Neural cell (in vitro differentiated cells): Measurements from ENCODE around the gene ELOVL1. TPM values are rescaled to one million over a fixed set of nuclear protein-coding genes. Genes with fewer than 3 reads are reported as not detected.

Experiments used
- H2AFZ ChIP-seq: fragments of 200-600, 300-800 bp; sonication (generic), shearing (Covaris generic); 2 replicates; pipeline ENCODE4 v1.6.0; 2014; ENCODE audit warnings: low read depth, mild to moderate bottlenecking, antibody characterized with exemption, low read length, moderate library complexity
- H3F3A ChIP-seq: fragments of 200-600 bp; shearing (Covaris generic); 2 replicates; pipeline ENCODE4 v1.6.1; 2016; ENCODE audit warnings: mild to moderate bottlenecking, moderate library complexity, mixed read lengths, antibody characterized with exemption, low read length; ENCODE audit not compliant: insufficient read depth, poor library complexity, severe bottlenecking
- H3K27ac ChIP-seq: fragments of 200-600, 300-800 bp; sonication (generic), shearing (Covaris generic); 2 replicates; pipeline ENCODE4 v1.5.1; 2014; ENCODE audit warnings: mild to moderate bottlenecking, low read length, moderate library complexity
- H3K27me3 ChIP-seq: fragments of 300-800, 200-600 bp; sonication (generic), shearing (Covaris generic); 2 replicates; pipeline ENCODE4 v1.6.0; 2014; ENCODE audit warnings: mild to moderate bottlenecking, low read depth, low read length, moderate library complexity; ENCODE audit not compliant: insufficient read depth
- H3K36me3 ChIP-seq: fragments of 300-800, 200-600 bp; sonication (generic), shearing (Covaris generic); 2 replicates; pipeline ENCODE4 v1.5.1; 2014; ENCODE audit warnings: mild to moderate bottlenecking, antibody characterized with exemption, low read length, moderate library complexity; ENCODE audit not compliant: insufficient read depth
- H3K4me2 ChIP-seq: fragments of 300-800, 200-600 bp; sonication (generic), shearing (Covaris generic); 2 replicates; pipeline ENCODE4 v1.6.0; 2014; ENCODE audit warnings: mild to moderate bottlenecking, low read length
- H3K4me3 ChIP-seq: fragments of 300-800, 200-600 bp; sonication (generic), shearing (Covaris generic); 2 replicates; pipeline ENCODE4 v1.5.1; 2014; ENCODE audit warnings: mild to moderate bottlenecking, low read length, moderate library complexity
- H3K79me2 ChIP-seq: fragments of 200-600 bp; shearing (Covaris generic); replicated peaks from 2 replicates; pipeline ENCODE4 v1.6.0; 2014; ENCODE audit warnings: mild to moderate bottlenecking, low read length, moderate library complexity; ENCODE audit not compliant: insufficient read depth
- H3K9ac ChIP-seq: fragments of 300-800, 200-600 bp; sonication (generic), shearing (Covaris generic); 2 replicates; pipeline ENCODE4 v1.6.1; 2016; ENCODE audit warnings: mild to moderate bottlenecking, low read length, mixed read lengths
- H3K9me2 ChIP-seq: fragments of 200-600 bp; shearing (Covaris generic); 2 replicates; pipeline ENCODE4 v1.6.1; 2016; ENCODE audit warnings: mild to moderate bottlenecking, low read length, mixed read lengths; ENCODE audit not compliant: insufficient read depth
- H3K9me3 ChIP-seq: fragments of 200-600, 300-800 bp; sonication (generic), shearing (Covaris generic); 2 replicates; pipeline ENCODE4 v1.6.1; 2016; ENCODE audit warnings: mild to moderate bottlenecking, mixed run types, low read length, moderate library complexity, mixed read lengths
- H4K20me1 ChIP-seq: fragments of 200-600 bp; shearing (Covaris generic); 2 replicates; pipeline ENCODE4 v1.6.1; 2016; ENCODE audit warnings: mild to moderate bottlenecking, mixed run types; ENCODE audit not compliant: insufficient read depth
- CTCF ChIP-seq: fragments of 450-650 bp; IDR thresholded peaks from 2 replicates; pipeline ENCODE4 v1.5.1; 2014; ENCODE audit warnings: antibody characterized with exemption, mild to moderate bottlenecking, moderate library complexity; ENCODE audit not compliant: poor library complexity, severe bottlenecking
- EP300 ChIP-seq: fragments of 450-650 bp; conservative IDR thresholded peaks from 2 replicates; pipeline ENCODE4 v1.6.1; 2014; ENCODE audit warnings: antibody characterized with exemption, mild to moderate bottlenecking, moderate library complexity; ENCODE audit not compliant: poor library complexity, severe bottlenecking
- EZH2 ChIP-seq: fragments of 200-600, 300-800 bp; shearing (Covaris generic), sonication (generic); IDR thresholded peaks from 2 replicates; pipeline ENCODE4 v1.6.1; 2014; ENCODE audit warnings: antibody characterized with exemption, low read length, borderline replicate concordance, mild to moderate bottlenecking; ENCODE audit not compliant: insufficient read depth, poor library complexity, severe bottlenecking
- MXI1 ChIP-seq: fragments of 450-650 bp; conservative IDR thresholded peaks from 2 replicates; pipeline ENCODE4 v1.6.1; 2014; ENCODE audit warnings: antibody characterized with exemption, mild to moderate bottlenecking; ENCODE audit not compliant: poor library complexity, severe bottlenecking
- POLR2AphosphoS5 ChIP-seq: IDR thresholded peaks from 2 replicates; pipeline ENCODE4 v1.6.1; 2012
- RAD21 ChIP-seq: fragments of 450-650 bp; conservative IDR thresholded peaks from 2 replicates; pipeline ENCODE4 v1.6.1; 2014; ENCODE audit warnings: antibody characterized with exemption, mild to moderate bottlenecking, moderate library complexity
- REST ChIP-seq: IDR thresholded peaks from 2 replicates; pipeline ENCODE4 v1.6.1; 2012; ENCODE audit warnings: borderline replicate concordance
- SMC3 ChIP-seq: fragments of 450-650 bp; conservative IDR thresholded peaks from 2 replicates; pipeline ENCODE4 v1.6.1; 2014; ENCODE audit warnings: antibody characterized with exemption, mild to moderate bottlenecking, moderate library complexity; ENCODE audit not compliant: poor library complexity
- TAF1 ChIP-seq: IDR thresholded peaks from 2 replicates; pipeline ENCODE4 v1.6.1; 2012; ENCODE audit warnings: low read depth
- polyA plus RNA-seq: library from polyadenylated mRNA; depleted of rRNA; stranded (reverse); fragments of >200 nt; gene quantifications from 2 replicates; pipeline ENCODE4 v1.2.3, GENCODE V29; 2014

ELOVL1 gene
- polyA plus RNA-seq, 1 donor from 2014 or later = 12.9 TPM

DNA sequence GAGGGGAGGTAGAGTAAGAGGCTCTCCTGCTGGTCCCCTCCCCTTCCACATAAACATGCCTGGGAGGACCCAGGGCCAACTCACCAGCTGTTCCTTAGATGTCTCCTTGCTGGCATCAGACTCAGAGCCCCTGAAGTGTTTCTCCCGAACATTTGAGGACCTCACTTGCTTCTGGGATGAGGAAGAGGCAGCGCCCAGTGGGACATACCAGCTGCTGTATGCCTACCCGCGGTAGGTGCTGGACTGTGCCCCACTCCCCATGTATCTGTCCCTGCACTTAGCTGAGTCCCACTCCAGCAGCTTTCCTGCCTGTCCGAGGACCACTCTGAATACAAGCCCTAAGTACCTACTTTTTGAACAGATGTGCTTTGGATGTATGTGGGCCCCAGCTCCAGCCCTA, 29.8 kb downstream of the ELOVL1 start:
- Histone ChIP-seq H3K27ac (no peak overlapping the region), H2AFZ (no peak overlapping the region), H3K4me3 (no peak overlapping the region), H3F3A (no peaks in the 10 kb centered on the region), H3K4me2 (no peak overlapping the region), H3K36me3 (no peaks in the 10 kb centered on the region), H3K27me3 (no peaks in the 10 kb centered on the region), H4K20me1 (no peaks in the 10 kb centered on the region), H3K79me2 (no peaks in the 10 kb centered on the region), H3K9me2 (no peaks in the 10 kb centered on the region), H3K9me3 (no peaks in the 10 kb centered on the region), H3K9ac (no peak overlapping the region)
- TF ChIP-seq POLR2AphosphoS5 (no peak), TAF1 (no peak), EP300 (no peak), REST (no peak), EZH2 (no peak), RAD21 (no peak), MXI1 (no peak), CTCF (no peak), SMC3 (no peak)

DNA sequence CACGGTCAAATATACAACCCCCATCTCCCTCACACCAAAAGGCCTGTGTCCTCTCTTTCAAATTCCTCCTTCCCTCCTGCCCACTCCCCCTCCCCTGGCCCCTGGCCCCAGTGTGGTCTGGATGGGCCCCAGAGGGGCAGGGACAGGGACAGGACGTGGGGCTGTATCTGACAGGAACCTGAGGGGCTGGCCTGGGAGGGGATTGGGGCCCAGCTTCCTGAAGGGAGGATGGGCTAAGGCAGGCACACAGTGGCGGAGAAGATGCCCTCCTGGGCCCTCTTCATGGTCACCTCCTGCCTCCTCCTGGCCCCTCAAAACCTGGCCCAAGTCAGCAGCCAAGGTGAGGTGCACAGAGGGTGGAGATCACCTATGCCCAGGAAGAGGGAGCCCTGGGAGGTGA, 30.2 kb downstream of the ELOVL1 start, which contains the start of gene MPL:
Gene MPL, plus strand, starts transcription at position 231 of the 400 bp plus-strand sequence. Its CDS starts 31 bp downstream, at position 262.
- TF ChIP-seq REST = no peak
- TF ChIP-seq SMC3 = no peak
- no peak for TF ChIP-seq EP300
- no peak for TF ChIP-seq TAF1
- TF ChIP-seq EZH2 = no peak
- TF ChIP-seq RAD21 = no peak
- Histone ChIP-seq H3F3A (no peaks in the 10 kb centered on the region), H4K20me1 (no peaks in the 10 kb centered on the region), H3K36me3 (no peaks in the 10 kb centered on the region), H3K79me2 (no peaks in the 10 kb centered on the region), H3K9ac (no peak within 1 kb of the TSS), H2AFZ (no peak within 1 kb of the TSS), H3K27ac (no peak within 1 kb of the TSS), H3K27me3 (no peaks in the 10 kb centered on the region), H3K9me2 (no peaks in the 10 kb centered on the region), H3K9me3 (no peaks in the 10 kb centered on the region), H3K4me3 (no peak within 1 kb of the TSS), H3K4me2 (no peak within 1 kb of the TSS)
